Measurements from ENCODE around the gene PPP1R10. TPM values are rescaled to one million over a fixed set of nuclear protein-coding genes. Genes with fewer than 3 reads are reported as not detected.

PPP1R10 gene
- total RNA-seq, 1 donor from 2014 or later: 116 TPM

DNA sequence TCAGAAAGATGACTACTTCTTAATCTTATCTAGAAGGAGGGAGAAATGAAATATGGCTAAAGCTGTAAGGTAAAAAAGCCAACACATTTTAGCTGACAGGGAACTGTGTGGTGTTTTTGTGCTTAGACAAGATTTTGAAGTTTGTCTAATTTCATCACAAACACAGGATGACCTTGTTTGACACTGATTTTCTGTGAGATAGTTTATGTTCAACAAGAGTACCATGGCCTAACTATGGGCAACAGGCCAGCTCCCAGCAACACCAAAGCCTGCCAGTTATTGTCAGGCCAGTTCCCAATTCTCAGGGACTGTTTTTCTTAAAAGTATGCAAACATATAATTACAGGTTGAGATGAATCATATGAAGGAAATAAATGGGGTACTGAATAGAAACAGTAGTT, 51.3 kb downstream of the PPP1R10 start:
- no peak for DNase-seq (ENCODE audit: extremely low spot score, unreplicated experiment)
- H3K4me3 Mint-ChIP-seq: no peak overlapping the region
- peak overlapping the region; percentile 27 for H3K27ac Mint-ChIP-seq
- TF ChIP-seq, protein P1, sequence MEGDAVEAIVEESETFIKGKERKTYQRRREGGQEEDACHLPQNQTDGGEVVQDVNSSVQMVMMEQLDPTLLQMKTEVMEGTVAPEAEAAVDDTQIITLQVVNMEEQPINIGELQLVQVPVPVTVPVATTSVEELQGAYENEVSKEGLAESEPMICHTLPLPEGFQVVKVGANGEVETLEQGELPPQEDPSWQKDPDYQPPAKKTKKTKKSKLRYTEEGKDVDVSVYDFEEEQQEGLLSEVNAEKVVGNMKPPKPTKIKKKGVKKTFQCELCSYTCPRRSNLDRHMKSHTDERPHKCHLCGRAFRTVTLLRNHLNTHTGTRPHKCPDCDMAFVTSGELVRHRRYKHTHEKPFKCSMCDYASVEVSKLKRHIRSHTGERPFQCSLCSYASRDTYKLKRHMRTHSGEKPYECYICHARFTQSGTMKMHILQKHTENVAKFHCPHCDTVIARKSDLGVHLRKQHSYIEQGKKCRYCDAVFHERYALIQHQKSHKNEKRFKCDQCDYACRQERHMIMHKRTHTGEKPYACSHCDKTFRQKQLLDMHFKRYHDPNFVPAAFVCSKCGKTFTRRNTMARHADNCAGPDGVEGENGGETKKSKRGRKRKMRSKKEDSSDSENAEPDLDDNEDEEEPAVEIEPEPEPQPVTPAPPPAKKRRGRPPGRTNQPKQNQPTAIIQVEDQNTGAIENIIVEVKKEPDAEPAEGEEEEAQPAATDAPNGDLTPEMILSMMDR (conservative IDR thresholded peaks at IDR 0.05): no peak
- H3K4me1 Mint-ChIP-seq (ENCODE audit: unreplicated experiment): peaks cover 5% of the 10 kb centered on the region
- H3K9me3 Mint-ChIP-seq: no peaks in the 10 kb centered on the region
- H3K27me3 Mint-ChIP-seq: peaks cover 4% of the 10 kb centered on the region
- H3K36me3 Mint-ChIP-seq: peaks cover 10% of the 10 kb centered on the region

DNA sequence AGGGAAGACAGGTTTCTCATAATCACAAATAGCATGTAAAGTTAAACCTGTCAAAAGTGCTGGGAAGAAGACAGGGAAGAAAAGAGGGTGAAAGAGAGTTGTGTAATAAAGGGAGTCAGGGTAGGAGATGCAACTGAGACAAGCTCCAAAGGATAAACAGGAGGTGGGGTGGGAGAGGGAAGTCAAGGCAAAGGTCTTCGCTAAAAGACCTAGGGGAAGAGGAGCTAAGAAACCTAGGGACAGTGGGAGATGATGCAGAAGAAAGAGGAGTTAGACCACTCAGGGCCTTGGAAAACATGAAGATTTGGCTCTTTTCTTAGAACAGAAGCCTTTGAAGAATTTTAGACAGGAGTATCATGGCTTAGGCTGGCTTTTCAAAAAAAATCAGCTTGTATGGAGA, 52.9 kb downstream of the PPP1R10 start:
- TF ChIP-seq, protein P1 (conservative IDR thresholded peaks at IDR 0.05): no peak

DNA sequence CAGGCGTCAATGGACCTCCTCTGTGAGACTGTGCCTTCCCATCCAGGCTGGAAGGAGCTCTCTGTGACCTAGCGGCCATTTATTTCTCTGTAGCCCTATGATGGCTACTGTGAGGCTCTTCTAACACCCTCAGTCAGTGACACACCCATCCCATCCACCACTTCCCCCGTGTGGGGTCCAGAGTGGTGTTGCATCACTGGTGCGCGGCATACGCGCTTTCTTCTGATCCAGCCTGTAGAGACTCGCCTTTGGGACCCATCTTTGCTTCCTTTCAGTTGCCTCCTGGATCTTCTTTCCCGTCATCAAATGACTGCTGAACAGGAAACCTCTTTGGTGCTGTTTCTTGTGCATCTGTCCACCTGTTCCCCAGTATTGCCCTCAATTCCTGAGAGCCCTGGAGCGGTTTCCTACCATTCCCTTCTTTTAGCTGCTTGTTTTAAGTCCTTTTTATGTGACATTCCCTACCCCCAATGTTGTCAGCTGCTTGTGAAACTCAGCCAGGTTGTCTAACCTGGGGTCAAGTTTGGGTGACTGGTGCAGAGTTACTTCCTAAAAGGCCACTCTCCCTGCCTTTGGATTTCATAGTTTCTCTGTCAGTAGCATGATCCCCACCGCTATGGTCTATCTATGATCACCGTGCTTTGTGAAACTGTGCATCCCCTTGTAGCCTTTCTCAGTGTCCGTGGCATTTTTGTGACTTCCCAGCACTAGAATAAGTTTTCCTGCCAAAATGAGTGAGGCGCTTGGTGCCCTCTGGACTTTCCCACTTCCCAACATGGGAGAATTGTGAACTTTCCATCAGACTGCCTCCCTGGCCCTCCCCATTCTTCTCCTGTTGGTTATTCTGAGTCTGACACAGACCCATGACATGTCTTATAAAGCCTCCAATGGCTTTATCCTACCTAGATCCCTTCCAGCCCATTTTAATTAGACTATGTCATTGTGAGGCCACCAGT, 54.3 kb downstream of the PPP1R10 start:
- H3K9me3 Mint-ChIP-seq: no peaks in the 10 kb centered on the region
- no peaks in the 10 kb centered on the region for H3K27me3 Mint-ChIP-seq
- H3K36me3 Mint-ChIP-seq: peaks cover 13% of the 10 kb centered on the region
- TF ChIP-seq, protein P1 (conservative IDR thresholded peaks at IDR 0.05): no peak
- H3K4me3 Mint-ChIP-seq: no peak overlapping the region
- H3K27ac Mint-ChIP-seq: no peak overlapping the region
- DNase-seq (ENCODE audit: extremely low spot score, unreplicated experiment): no peak
- H3K4me1 Mint-ChIP-seq (ENCODE audit: unreplicated experiment): peaks cover 9% of the 10 kb centered on the region

More for the DNA sequence above, 52.9 kb downstream of the PPP1R10 start:
- DNase-seq (ENCODE audit: extremely low spot score, unreplicated experiment): no peak
- H3K4me3 Mint-ChIP-seq: no peak overlapping the region
- H3K4me1 Mint-ChIP-seq (ENCODE audit: unreplicated experiment): peaks cover 3% of the 10 kb centered on the region
- H3K9me3 Mint-ChIP-seq: no peaks in the 10 kb centered on the region
- no peaks in the 10 kb centered on the region for H3K27me3 Mint-ChIP-seq
- peaks cover 12% of the 10 kb centered on the region for H3K36me3 Mint-ChIP-seq
- H3K27ac Mint-ChIP-seq: no peak overlapping the region

DNA sequence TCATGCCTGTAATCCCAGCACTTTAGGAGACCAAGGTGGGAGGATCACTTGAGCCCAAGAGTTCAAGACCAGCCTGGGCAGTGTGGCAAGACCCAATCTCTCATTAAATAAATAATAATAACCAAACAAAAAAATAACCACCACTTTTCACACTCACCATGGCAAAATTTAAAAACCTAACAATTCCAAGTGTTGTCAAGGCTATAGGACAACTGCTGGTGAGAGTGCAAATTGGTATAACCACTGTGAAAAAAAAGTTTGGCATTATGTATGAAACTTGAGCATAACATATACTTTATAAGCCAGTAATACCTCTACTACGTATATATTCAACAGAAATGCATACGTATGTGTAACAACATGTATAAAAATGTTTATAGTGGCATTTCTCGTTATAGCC, 56.1 kb downstream of the PPP1R10 start:
- TF ChIP-seq, protein P1 (conservative IDR thresholded peaks at IDR 0.05): no peak
- no peaks in the 10 kb centered on the region for H3K9me3 Mint-ChIP-seq
- peaks cover 20% of the 10 kb centered on the region for H3K4me1 Mint-ChIP-seq (ENCODE audit: unreplicated experiment)
- H3K27ac Mint-ChIP-seq: no peak overlapping the region
- H3K4me3 Mint-ChIP-seq: no peak overlapping the region
- DNase-seq (ENCODE audit: extremely low spot score, unreplicated experiment): no peak
- H3K27me3 Mint-ChIP-seq: no peaks in the 10 kb centered on the region
- H3K36me3 Mint-ChIP-seq: peaks cover 19% of the 10 kb centered on the region

DNA sequence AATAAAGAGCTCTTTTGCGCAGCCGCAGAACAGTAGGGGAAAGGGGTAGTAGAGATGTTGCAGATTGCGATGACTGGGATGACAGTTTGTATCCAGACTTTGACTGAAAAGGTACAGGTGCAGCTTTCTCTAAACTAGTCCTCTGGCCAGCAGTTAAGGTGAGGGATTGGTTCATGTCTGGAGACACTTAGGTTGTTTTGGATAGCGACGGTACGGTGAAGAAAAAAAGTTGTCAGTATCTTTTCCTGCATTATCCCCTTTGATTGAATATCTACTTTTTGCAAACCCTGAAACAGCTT, 59.4 kb downstream of the PPP1R10 start:
- TF ChIP-seq, protein P1 (conservative IDR thresholded peaks at IDR 0.05): no peak
- H3K27ac Mint-ChIP-seq: peak overlapping the region; percentile 99
- H3K4me3 Mint-ChIP-seq: peak overlapping the region; percentile 99
- H3K4me1 Mint-ChIP-seq (ENCODE audit: unreplicated experiment): peaks cover 27% of the 10 kb centered on the region
- H3K27me3 Mint-ChIP-seq: no peaks in the 10 kb centered on the region
- H3K9me3 Mint-ChIP-seq: no peaks in the 10 kb centered on the region
- no peak for DNase-seq (ENCODE audit: extremely low spot score, unreplicated experiment)
- H3K36me3 Mint-ChIP-seq: peaks cover 19% of the 10 kb centered on the region

Data from type B pancreatic cell (in vitro differentiated cells).